ELR (cell line): ENCODE measurements around the gene GNPTG.
"Not testable (repeated sequence)": the region's sequence is repeated elsewhere in the genome, so short reads cannot be mapped to it uniquely, and the experiment has no call there.

ENCODE experiments used
- DNase-seq: peaks from one replicate; pipeline ENCODE4 v3.0.0-alpha.2; 2015; ENCODE audit warnings: low read depth

The GNPTG gene

GRCh38 chr16:1319041-1319440 is 32.7 kb upstream of the GNPTG start:
- DNase-seq = no peak

- no peak for DNase-seq
Observed at GRCh38 chr16:1320097-1320496, 31.6 kb upstream of the GNPTG start.

GRCh38 chr16:1320658-1321240 is 31.0 kb upstream of the GNPTG start:
- DNase-seq = no peak

- DNase-seq = no peak
Observed at GRCh38 chr16:1322407-1322806, 29.3 kb upstream of the GNPTG start.

- no peak for DNase-seq
Observed at GRCh38 chr16:1323296-1324239, 28.2 kb upstream of the GNPTG start.

- DNase-seq = no peak
Observed at GRCh38 chr16:1324286-1324826, 27.4 kb upstream of the GNPTG start.

- no peak for DNase-seq
Observed at GRCh38 chr16:1325261-1325660, 26.5 kb upstream of the GNPTG start.

- DNase-seq = no peak
Observed at GRCh38 chr16:1325673-1326371, 25.9 kb upstream of the GNPTG start.

- no peak for DNase-seq
Observed at GRCh38 chr16:1326391-1326790, 25.3 kb upstream of the GNPTG start.

GRCh38 chr16:1326946-1327618 is 24.6 kb upstream of the GNPTG start:
- DNase-seq = no peak

GRCh38 chr16:1327619-1327947 is 24.1 kb upstream of the GNPTG start:
- DNase-seq = no peak

- DNase-seq = not testable (repeated sequence)
Observed at GRCh38 chr16:1328136-1328535, 23.6 kb upstream of the GNPTG start.

- not testable (repeated sequence) for DNase-seq
Observed at GRCh38 chr16:1328961-1329360, 22.8 kb upstream of the GNPTG start.

- no peak for DNase-seq
Observed at GRCh38 chr16:1330260-1330914, 21.3 kb upstream of the GNPTG start.

GRCh38 chr16:1330931-1331711 is 20.6 kb upstream of the GNPTG start:
- no peak for DNase-seq

- DNase-seq = peak; percentile 61
Observed at GRCh38 chr16:1331712-1332617, 19.8 kb upstream of the GNPTG start.

GRCh38 chr16:1332618-1333148 is 19.0 kb upstream of the GNPTG start:
- no peak for DNase-seq

GRCh38 chr16:1333149-1333812 is 18.4 kb upstream of the GNPTG start, which contains the start of gene BAIAP3:
BAIAP3 (plus strand) TSS chr16:1333645; CDS start chr16:1338550, 4,905 bp downstream.
- DNase-seq = no peak
